HG03064 (cell line): ENCODE results near the gene TSBP1.
"Not testable (repeated sequence)": the region's sequence is repeated elsewhere in the genome, so short reads cannot be mapped to it uniquely, and the experiment has no call there.

Experiments
- ATAC-seq: cut with Tn5 transposase; IDR thresholded peaks from one replicate; pipeline ENCODE4 v1.9.1; 2021; ENCODE audit warnings: low read depth; ENCODE audit not compliant: unreplicated experiment

Gene TSBP1

DNA sequence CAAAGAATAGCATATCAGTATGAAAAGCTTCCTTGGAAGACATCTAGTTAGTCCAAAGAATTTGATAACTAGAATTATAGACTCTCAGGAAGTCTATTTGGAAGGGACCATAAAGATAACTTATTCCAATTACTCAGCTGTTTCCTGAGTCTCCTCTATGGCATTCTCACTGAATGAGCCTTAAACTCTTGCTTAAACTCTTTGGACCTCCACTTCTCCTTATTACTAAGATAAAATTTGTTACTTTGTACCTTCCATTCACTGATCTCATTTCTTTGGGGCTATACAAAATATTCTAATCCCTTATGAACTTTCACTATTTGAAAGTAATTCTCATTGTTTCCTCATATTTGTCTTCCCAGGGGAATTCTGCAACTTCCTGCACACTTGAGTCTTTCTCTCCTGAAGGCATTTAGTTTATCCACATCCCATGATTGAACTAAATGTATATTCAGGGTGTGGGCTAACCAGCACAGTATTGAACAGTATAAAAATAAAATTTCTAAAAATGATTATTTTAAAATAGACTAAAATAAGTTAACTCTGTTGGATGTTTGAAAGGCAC, 80.7 kb downstream of the TSBP1 start:
- ATAC-seq = no peak

DNA sequence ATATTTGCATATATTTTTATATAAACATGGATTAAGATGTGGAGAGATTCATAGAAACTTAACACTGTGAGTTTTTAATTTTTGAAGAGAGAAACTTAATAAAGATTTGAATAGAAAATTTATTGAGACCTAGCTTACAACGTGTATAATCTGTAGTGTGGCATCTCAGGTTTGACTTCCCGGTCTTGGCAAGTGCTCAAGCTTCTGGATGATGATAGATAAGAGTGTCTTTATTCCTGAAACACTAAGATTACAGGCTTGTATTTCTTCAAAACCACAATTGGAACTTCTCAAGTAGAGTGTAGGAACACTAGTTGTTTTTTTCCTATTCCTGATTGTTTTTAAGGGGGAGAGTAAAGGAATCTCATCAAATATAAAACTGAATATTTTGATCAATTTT, 83.3 kb downstream of the TSBP1 start:
- ATAC-seq = no peak

DNA sequence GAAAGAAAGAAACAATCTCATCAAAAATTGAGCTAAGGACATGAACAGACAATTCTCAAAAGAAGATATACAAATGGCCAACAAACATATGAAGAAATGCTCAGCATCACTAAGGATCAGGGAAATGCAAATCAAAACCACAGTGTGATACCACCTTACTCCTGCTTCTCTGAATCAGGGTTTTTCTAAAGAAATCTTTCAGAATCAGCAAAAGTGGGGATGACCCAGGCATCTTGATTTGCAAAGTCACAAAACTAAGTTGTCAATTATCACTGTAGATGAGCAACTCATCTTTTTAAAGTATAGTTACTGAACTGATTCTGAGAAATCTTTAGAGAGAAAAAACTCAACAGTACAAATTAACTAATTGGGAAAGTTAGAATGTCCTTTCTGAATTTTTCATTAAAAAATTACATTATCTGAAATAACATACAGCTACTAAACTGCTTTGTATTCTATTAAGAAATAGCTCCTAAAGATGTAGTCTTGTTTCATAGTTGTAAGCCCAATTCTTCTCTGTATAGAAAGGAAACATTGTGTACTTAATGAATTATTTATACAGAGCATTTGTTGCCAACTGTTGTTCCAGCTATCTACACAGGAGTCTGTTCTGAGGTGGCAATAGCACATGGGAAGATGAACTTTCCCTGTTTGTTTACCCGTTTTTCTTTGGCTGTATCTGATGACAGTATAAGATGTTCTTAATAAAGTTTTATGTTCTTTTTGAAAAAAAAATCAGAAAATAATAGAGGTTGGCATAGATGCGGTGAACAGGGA, 97.7 kb downstream of the TSBP1 start:
- ATAC-seq = not testable (repeated sequence)

DNA sequence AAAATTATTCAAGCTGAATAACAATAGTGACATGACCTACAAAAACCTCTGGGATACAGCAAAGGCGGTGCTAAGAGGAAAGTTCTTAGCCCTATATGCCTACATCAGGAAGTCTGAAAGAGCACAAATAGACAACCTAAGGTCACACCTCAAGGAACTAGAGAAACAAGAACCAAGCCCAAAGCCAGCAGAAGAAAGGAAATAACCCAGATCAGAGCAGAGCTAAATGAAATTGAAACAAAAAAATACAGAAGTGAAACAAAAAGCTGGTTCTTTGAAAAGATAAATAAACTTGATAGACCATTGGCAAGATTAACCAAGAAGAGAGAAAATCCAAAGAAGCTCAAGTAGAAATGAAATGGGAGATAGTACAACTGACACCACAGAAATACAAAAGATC, 100.3 kb downstream of the TSBP1 start:
- ATAC-seq = no peak

DNA sequence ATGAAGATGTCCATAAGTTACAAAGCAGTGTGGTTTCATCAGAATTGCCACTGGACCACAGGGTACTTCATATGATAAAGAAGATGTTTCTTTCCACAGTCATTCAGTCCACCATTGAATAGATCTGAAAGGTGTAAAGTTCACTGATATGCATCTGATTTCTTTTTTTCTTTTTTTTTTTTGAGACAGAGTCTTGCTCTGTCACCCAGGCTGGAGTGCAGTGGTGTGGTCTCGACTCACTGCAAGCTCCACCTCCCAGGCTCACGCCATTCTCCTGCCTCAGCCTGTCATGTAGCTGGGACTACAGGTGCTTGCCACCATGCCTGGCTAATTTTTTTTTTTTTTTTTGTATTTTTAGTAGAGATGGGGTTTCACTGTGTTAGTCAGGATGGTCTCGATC, 103.2 kb downstream of the TSBP1 start:
- not testable (repeated sequence) for ATAC-seq

DNA sequence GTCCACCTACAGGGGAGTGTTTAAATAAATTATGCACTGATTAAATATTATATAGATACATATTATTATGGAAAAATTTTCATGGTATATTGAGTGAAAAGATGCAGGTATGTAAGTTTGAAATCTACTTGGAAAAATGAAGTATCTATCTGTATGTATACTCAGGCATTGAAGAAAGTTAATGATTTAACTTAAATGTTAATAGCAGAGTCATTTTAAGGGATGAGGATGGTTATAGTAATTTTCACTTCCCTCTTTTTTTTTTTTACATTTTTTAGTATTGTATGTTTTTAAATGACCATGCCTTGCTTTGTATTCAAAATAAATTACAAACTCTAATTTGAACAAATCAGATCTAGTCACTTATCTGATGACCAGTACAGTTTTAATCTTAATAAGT, 104.7 kb downstream of the TSBP1 start:
- no peak for ATAC-seq

DNA sequence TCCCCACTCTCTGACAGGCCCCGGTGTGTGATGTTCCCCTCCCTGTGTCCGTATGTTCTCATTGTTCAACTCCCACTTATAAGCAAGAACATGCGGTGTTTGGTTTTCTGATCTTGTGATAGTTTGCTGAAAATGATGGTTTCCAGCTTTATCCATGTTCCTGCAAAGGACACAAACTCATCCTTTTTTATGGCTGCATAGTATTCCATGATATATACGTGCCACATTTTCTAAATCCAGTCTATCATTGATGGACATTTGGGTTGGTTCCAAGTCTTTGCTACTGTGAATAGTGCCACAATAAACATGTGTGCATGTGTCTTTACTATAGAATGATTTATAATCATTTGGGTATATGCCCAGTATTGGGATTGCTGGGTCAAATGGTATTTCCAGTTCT, 114.4 kb downstream of the TSBP1 start:
- ATAC-seq = not testable (repeated sequence)

DNA sequence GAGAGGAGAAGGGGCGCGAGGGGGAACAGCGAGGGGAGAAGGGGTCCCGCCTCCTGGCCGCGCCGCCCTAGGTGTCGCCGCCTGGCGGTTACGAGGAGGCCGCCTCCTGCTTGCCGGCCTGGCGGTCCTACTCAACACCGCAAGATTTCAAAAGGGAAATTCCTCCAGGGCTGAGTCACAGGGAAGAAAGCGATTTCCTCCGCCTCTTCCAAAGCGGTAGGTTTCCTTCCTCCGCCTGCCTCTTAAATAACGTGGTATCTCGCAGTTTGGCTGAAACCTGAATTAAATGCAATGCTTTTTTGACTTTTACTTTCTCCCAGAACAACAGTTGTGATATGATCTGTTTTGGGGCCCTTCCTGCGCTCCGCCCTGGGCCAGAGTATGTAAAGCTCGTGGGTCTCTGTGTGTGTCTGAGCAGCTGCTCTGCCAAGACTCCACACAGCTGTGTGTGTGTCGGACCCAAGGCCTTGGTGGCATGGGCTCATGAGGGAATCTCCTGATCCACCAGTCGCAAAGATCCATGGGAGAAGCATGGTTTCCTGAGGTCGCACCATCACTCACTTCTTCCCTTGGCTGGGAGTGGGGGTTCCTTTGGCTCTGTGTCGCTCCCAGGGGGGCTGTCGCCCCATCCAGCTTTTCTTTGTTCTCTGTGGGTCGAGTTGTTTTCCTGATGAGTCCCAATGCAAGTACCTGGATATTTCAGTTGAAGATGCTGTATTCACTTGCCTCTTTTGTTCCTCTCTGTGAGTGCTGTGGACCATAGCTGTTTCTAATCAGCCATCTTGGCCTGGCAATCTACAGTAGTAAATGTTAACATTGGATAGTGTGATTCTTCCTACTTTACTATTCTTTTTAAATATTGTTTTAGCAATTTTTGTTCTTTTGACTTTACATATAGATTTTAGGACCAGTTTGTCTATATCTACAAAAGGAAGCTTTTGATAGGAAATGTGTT, 116.2 kb downstream of the TSBP1 start:
- no peak for ATAC-seq

DNA sequence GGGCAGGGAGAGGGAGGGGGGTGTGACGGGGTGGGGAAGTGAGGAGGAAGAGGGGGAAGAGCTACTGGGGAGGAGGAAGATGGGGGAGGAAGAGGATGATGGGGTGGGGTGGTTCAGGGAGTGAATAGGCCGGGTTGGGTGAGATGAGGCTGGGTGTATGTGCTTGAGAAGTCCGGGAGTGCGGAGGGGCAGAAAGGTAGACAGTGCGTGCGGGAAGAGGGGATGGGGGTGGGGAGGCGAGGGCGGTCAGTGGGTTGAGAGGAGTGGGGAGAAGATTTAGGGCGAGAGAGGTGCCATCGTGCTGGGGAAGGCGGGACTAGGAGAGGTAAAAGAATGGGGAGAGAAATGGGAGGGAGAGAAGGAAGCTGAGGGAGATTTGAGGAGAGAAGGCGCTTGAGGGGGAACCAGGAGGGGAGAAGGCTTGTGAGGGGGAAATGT, 116.9 kb downstream of the TSBP1 start:
- ATAC-seq = no peak

DNA sequence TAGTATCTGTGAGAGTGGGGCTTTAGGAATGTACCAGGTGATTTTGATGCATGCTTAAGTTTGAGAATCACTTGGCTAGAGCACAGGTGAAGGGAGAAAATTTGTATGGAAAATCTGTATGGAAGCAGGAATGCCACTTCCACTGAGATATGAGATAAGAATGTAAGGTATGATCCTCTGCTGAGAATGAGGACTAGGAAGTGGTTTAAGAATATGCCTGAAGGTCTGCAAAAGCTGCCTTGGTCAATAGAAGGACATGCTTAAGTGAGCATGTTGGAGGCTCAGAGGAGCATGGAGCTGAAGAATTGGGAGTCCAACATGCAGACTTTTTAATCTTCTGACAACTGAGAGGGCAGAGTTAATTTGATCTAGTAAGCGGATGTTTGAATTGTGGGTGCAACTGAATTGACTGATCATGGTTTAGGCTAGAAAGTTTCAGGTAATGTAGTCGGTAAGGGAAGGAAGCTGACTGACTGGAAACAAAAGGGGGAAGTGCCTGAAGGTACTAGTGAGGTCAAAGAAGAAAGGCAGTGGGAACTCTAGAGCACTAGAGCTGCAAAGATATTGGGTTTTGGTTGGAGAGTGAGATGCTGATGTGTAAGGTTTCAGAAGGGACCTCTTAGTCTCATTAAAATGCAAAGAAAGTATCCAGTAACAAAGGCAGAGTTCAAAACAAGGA, 119.2 kb downstream of the TSBP1 start:
- ATAC-seq = no peak

DNA sequence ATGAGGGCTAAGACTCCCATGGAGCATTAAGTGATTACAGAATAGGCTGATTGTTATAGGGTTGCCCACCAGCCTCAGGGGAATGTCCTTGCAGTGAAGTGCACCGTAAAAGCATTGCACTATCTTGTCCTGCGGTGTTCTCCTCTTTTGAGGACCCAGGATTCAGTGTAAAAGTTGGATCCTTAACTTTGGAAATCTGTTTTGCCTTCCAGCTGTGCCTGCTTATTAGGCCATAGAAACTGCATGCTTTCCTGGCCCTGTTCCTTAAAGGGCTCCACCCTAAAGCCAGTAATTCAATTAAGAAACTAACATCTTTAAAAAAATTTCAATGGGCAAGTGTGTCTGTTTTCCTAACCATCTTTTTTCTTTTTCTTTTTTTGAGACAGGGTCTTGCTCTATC, 122.4 kb downstream of the TSBP1 start:
- ATAC-seq = no peak

DNA sequence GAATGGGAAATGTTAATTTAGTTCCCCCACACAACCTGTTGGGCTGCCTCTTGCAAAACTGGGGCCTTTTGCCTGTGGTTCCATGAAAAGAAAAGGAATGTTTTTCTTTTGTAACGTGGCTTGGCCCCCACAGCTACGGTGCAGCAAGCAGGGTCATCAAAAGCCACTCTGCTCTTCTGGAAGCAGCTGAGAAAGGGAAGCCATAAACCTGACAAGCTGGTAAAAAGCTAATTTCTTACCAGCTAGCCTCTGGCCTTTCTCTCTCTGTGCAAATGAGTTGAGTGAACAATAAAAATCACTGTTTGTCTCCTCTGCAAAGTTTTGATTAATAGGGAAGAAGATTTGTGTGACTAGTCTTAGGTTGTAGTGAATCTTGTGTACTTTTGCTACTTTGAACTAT, 124.3 kb downstream of the TSBP1 start:
- no peak for ATAC-seq

DNA sequence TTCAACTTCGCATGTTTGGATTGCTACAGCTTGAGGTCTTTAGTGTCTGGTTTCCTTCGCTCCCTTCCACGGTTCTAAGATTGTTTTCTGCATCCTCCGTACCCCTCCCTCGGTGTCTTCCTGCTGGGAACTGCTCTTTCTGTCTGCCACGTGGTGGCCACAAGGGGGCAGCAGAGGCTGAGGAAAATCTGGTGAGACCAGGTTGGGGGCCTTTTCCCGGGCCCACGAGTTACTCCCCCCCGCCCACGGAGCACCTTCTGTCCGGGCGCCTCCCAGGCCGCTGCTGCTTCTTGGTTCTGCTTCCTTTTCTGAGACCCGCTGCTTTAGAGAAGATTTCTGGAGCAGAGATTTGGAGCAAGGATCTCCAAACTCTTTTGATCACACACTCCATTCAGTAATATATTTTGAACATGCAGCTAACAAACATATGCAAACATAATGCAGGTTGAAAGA, 126.7 kb downstream of the TSBP1 start:
- ATAC-seq = no peak

DNA sequence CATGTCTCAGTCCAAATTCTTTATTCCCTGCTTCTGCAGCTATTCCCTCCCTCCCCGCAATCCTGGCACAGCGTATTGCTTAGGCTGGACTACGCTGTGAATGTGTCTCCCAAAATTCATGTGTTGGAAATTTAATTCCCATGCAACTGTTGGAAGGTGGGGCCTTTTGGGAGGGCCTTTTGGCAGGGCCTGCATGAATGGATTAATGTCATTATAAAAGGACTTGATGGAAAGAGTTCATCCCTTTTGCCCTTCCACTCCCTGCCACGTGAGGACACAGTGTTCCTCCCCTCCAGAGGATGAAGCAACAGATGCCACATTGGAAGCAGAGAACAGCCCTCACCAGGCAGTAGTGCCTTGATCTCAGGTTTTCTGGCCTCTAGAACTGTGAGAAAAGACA, 127.4 kb downstream of the TSBP1 start:
- no peak for ATAC-seq
